RWPE1 (cell line): ENCODE data around the gene TRIM10.
"Not testable (repeated sequence)": the region's sequence is repeated elsewhere in the genome, so short reads cannot be mapped to it uniquely, and the experiment has no call there.

Experiments used
- CTCF ChIA-PET: fragments of 350-600 bp; sonication (Branson Sonifier 250); formaldehyde crosslinking; extraction: SDS; loops from one replicate; lab custom pipeline; 2021; lab: Yijun Ruan, JAX
- POLR2A ChIA-PET: fragments of 400-600 bp; formaldehyde crosslinking; extraction: SDS; loops from one replicate; lab custom pipeline; 2020; ENCODE audit warnings: antibody characterized with exemption; ENCODE audit not compliant: low non-redundant PET; lab: Yijun Ruan, JAX
- DNase-seq: peaks from one replicate; pipeline ENCODE4 v3.0.0; 2012; ENCODE audit warnings: low spot score
- H3K27ac ChIP-seq: fragments of 450-650 bp; 2 replicates; pipeline ENCODE4 v1.5.1; 2017
- CTCF ChIP-seq: fragments of 450-650 bp; conservative IDR thresholded peaks from 2 replicates; pipeline ENCODE4 v1.5.1; 2017; ENCODE audit warnings: low read depth, mild to moderate bottlenecking

The TRIM10 gene

GRCh38 chr6:30143780-30144179 is 17.2 kb downstream of the TRIM10 start:
- H3K27ac ChIP-seq = no peak overlapping the region
- TF ChIP-seq CTCF = no peak
- ChIA-PET CTCF (interaction anchor here (1.0 kb wide), 1 partner anchor 13 kb away, joined by 5 read pairs; no protein-coding TSS in a partner anchor), POLR2A (no interaction called here)
- no peak for DNase-seq

- H3K27ac ChIP-seq = no peak overlapping the region
- ChIA-PET CTCF (interaction anchor here (0.6 to 1.1 kb wide), 2 partner anchors 40 to 42 kb away, joined by 3 to 4 read pairs; no protein-coding TSS in a partner anchor), POLR2A (no interaction called here)
Observed at GRCh38 chr6:30142665-30143064, 18.3 kb downstream of the TRIM10 start.

GRCh38 chr6:30140240-30140639 is 20.8 kb downstream of the TRIM10 start:
- DNase-seq, CTCF ChIA-PET, H3K27ac ChIP-seq, POLR2A ChIA-PET: not testable (repeated sequence)

More at GRCh38 chr6:30142665-30143064, 18.3 kb downstream of the TRIM10 start:
- TF ChIP-seq CTCF = no peak
- no peak for DNase-seq

GRCh38 chr6:30136570-30137286 is 24.3 kb downstream of the TRIM10 start:
- H3K27ac ChIP-seq = no peak overlapping the region
- ChIA-PET POLR2A (no interaction called here), CTCF (no interaction called here)
- no peak for TF ChIP-seq CTCF
- no peak for DNase-seq

- CTCF ChIA-PET = no interaction called here
- H3K27ac ChIP-seq = no peak within 1 kb of the TSS
- POLR2A ChIA-PET = no interaction called here
- no peak for TF ChIP-seq CTCF
- DNase-seq = no peak
Observed at GRCh38 chr6:30135757-30136156, 25.3 kb downstream of the TRIM10 start, which contains the start of gene TRIM40. Gene TRIM40 (plus strand): TSS chr6:30136140. CDS start chr6:30137037, 897 bp downstream.

- ChIA-PET CTCF (no interaction called here), POLR2A (no interaction called here)
- TF ChIP-seq CTCF = no peak
- DNase-seq = no peak
- no peak overlapping the region for H3K27ac ChIP-seq
Observed at GRCh38 chr6:30135147-30135546, 25.9 kb downstream of the TRIM10 start.

GRCh38 chr6:30131947-30132497 is 29.0 kb downstream of the TRIM10 start:
- no peak for TF ChIP-seq CTCF
- POLR2A ChIA-PET = no interaction called here
- DNase-seq = no peak

More at GRCh38 chr6:30131947-30132497, 29.0 kb downstream of the TRIM10 start:
- no peak overlapping the region for H3K27ac ChIP-seq
- CTCF ChIA-PET = interaction anchor here (0.8 to 2.0 kb wide), 8 partner anchors 9 to 424 kb away, joined by 3 to 8 read pairs (median 4); partner anchors contain the start of gene TRIM15
